Chondrocyte (in vitro differentiated cells): ENCODE data around the gene FAR2. TPM values are rescaled to one million over a fixed set of nuclear protein-coding genes. Genes with fewer than 3 reads are reported as not detected.

Experiments
- DNase-seq: peaks from one replicate; pipeline ENCODE4 v3.0.0; 2021; ENCODE audit warnings: mixed read lengths, low spot score
- H3K27ac Mint-ChIP-seq: one replicate; pipeline ENCODE4 v1.8.0; 2021; ENCODE audit warnings: mild to moderate bottlenecking, moderate library complexity, mixed read lengths; ENCODE audit not compliant: unreplicated experiment
- H3K27me3 Mint-ChIP-seq: 2 replicates; pipeline ENCODE4 v1.8.0; 2021; ENCODE audit warnings: low read depth, mixed read lengths
- H3K36me3 Mint-ChIP-seq: 2 replicates; pipeline ENCODE4 v1.8.0; 2021; ENCODE audit warnings: low read depth, mixed read lengths
- H3K4me1 Mint-ChIP-seq: 2 replicates; pipeline ENCODE4 v1.8.0; 2021; ENCODE audit warnings: low read depth, mild to moderate bottlenecking, mixed read lengths
- H3K4me3 Mint-ChIP-seq: one replicate; pipeline ENCODE4 v1.8.0; 2021; ENCODE audit warnings: mild to moderate bottlenecking, moderate library complexity, mixed read lengths; ENCODE audit not compliant: unreplicated experiment
- H3K9me3 Mint-ChIP-seq: 2 replicates; pipeline ENCODE4 v1.8.0; 2021; ENCODE audit warnings: low read depth, mixed read lengths
- total RNA-seq: library from RNA; stranded (reverse); gene quantifications from 3 replicates; pipeline ENCODE4 v1.2.1, GENCODE V29; 2021
- TF ChIP-seq, protein P1 (sequence below): fragments of 200-600 bp; sonication (generic); IDR thresholded peaks from 2 replicates; pipeline ENCODE4 v1.5.0; 2021; ENCODE audit warnings: antibody characterized with exemption, mild to moderate bottlenecking, moderate library complexity

Gene FAR2
- total RNA-seq, 1 donor from 2014 or later, result 19.6 TPM

DNA sequence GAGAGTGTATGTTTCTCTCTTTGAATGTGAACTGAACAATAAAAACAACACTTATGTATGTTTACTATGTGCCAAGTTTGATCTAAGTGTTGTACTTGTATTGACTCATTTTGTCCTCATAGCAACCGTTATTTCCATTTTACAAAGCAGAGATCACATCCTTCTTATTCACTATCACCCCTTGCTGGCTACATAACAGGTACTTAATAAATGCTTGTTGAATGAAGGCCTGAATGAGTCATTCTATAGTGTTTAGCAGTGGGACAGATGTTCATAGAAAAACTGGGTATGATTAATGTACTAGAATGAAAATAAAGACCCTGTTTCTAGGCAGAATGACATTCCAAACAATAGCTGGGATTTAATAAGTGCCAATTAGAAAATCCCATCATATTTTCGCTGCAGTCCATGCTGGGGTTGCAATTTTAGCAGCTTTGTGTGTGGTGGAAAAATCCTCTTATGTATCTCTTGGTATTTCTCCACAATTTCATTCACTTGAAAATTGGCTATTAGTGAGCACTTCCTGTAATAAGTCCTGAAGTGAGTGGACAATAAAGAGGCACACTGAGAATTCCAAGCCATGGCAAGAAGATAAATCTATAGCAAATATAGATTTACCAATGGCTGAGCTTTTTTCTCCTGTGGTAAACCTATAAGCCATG, 86.0 kb downstream of the FAR2 start:
- DNase-seq, result no peak
- H3K27me3 Mint-ChIP-seq, result no peaks in the 10 kb centered on the region
- no peak overlapping the region for H3K27ac Mint-ChIP-seq
- H3K9me3 Mint-ChIP-seq, result no peaks in the 10 kb centered on the region
- no peak overlapping the region for H3K4me3 Mint-ChIP-seq
- H3K36me3 Mint-ChIP-seq, result no peaks in the 10 kb centered on the region
- TF ChIP-seq, protein P1, sequence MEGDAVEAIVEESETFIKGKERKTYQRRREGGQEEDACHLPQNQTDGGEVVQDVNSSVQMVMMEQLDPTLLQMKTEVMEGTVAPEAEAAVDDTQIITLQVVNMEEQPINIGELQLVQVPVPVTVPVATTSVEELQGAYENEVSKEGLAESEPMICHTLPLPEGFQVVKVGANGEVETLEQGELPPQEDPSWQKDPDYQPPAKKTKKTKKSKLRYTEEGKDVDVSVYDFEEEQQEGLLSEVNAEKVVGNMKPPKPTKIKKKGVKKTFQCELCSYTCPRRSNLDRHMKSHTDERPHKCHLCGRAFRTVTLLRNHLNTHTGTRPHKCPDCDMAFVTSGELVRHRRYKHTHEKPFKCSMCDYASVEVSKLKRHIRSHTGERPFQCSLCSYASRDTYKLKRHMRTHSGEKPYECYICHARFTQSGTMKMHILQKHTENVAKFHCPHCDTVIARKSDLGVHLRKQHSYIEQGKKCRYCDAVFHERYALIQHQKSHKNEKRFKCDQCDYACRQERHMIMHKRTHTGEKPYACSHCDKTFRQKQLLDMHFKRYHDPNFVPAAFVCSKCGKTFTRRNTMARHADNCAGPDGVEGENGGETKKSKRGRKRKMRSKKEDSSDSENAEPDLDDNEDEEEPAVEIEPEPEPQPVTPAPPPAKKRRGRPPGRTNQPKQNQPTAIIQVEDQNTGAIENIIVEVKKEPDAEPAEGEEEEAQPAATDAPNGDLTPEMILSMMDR, result no peak
- peaks cover 15% of the 10 kb centered on the region for H3K4me1 Mint-ChIP-seq

DNA sequence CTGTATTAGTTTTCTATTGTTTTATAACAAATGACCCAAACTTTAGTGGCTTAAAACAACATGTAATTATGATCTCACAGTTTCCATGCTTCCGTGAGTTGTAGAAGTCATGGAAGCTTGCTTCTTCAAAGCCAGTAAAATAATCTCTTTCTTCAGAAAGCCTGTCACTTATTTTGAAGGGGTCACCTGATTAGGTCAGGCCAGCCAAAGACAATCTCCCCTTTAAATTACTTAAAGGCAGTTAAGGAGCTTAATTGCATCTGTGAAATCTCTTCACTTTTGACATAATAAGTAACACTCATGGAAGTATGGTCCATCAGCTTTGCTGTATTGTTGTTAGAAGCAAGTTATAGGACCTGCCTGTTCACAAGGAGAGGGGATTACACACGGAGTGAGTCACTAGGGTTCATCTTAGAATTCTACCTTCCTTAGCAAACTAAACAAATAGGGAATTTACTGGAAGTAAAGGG, 89.8 kb downstream of the FAR2 start:
- Mint-ChIP-seq H3K4me1 (peaks cover 41% of the 10 kb centered on the region), H3K9me3 (no peaks in the 10 kb centered on the region), H3K36me3 (no peaks in the 10 kb centered on the region), H3K27me3 (no peaks in the 10 kb centered on the region), H3K4me3 (no peak overlapping the region), H3K27ac (no peak overlapping the region)
- TF ChIP-seq, protein P1, result no peak
- DNase-seq, result no peak

DNA sequence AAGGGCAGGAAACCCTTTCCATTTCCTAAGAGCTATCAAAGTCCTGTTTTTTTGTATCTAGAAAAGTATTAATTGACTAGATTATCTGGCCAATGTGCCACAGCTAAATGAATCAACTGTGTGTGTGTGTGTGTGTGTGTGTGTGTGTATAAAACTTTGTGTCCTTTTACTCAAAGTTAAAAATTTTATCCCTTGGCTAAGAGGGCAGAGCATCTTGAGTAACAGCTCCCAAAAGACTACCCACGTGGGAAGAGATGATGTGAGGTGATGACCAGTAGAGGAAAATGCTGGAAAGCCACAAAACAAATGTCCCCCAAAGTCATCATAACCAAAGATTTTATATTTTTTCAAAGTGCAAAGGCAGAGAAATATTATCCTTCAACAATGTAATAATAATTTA, 90.3 kb downstream of the FAR2 start:
- Mint-ChIP-seq H3K27me3 (no peaks in the 10 kb centered on the region), H3K9me3 (no peaks in the 10 kb centered on the region), H3K4me3 (no peak overlapping the region), H3K4me1 (peaks cover 45% of the 10 kb centered on the region), H3K36me3 (no peaks in the 10 kb centered on the region), H3K27ac (no peak overlapping the region)
- no peak for DNase-seq
- TF ChIP-seq, protein P1, result no peak

DNA sequence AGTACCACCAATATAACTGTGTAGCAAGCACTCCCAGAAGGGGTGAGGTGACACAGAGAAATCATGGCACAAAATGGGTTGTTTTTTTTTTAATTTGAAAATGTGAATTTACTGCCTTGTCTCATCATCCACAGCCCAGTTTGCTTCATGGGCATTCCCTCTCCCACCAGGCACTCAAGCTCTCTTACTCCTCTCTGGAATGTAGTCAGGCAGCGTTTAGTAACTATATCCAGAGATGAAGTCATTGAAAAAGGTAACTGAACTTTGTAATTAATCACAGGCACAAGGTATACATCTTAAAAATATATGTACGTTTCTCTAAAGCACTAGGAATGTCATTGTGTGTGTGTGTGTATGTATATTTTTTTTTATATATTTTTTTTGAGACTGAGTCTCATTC, 91.4 kb downstream of the FAR2 start:
- Mint-ChIP-seq H3K36me3 (no peaks in the 10 kb centered on the region), H3K4me1 (peaks cover 46% of the 10 kb centered on the region), H3K4me3 (no peak overlapping the region), H3K27me3 (no peaks in the 10 kb centered on the region), H3K9me3 (no peaks in the 10 kb centered on the region), H3K27ac (no peak overlapping the region)
- DNase-seq, result no peak
- TF ChIP-seq, protein P1, result no peak

DNA sequence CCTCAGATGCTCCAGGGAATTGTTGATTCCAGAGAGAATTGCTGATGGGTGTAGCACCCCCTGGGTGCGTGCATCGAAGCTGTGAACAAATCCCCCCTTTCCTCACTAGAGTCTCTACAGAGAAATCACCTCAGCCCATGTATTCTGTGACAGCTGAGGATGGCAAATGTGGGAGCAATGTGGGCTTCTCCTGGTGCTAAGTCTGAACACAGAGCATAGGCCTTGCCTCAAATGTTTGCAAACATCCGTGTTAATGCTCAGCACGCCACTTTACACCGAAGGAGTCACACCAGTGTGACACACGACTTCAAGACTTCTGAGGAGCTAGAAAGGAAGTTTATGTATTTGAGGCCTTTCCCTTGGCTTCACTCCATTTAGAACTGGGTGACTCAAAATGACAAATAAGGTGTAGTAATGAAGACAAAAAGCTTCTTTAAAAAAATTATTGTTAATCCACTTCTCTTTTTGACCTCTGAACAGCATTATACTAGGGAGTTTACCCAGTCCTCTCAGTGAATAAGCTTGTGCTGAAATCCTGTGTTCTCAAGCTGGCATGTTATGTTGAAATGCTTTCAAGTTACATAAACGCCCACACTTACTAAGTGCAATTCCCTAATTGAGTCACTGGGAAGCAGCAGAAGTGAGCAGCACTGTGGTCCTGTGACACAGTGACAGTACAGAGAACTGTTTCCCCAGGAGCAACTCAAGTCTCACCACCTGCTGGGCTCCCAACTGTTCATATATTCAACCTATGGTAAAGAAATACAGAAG, 92.9 kb downstream of the FAR2 start:
- Mint-ChIP-seq H3K4me1 (peaks cover 45% of the 10 kb centered on the region), H3K27me3 (no peaks in the 10 kb centered on the region), H3K36me3 (no peaks in the 10 kb centered on the region), H3K9me3 (no peaks in the 10 kb centered on the region), H3K27ac (peak overlapping the region; percentile 84), H3K4me3 (no peak overlapping the region)
- DNase-seq, result no peak
- TF ChIP-seq, protein P1, result peak; percentile 56
